Measurements from ENCODE around the gene DUOXA1.
"Not testable (repeated sequence)": the region's sequence is repeated elsewhere in the genome, so short reads cannot be mapped to it uniquely, and the experiment has no call there.

Gene DUOXA1

DNA sequence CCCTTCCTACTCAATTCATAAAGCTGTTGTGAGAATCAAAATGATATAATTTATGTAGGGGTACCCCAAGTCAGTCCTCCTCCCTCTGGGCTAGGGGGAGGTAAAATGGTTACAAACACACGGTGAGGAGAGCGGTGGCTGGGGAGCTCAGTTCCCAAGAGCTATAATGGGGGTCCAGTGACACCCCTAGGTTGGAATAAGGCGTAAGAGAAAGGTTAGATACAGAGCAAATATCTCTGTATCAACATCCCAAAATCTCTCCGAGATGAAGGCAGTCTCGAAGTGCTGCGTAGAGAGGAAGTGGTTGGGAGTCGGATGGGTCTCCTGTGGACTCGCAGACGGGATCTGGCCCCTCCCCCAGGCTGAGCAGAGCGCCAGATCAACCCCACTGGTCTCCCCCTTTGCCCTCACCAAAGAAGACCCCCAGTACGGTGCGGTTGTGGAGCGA lies 17.5 kb downstream of the DUOXA1 start:
- no peak for DNase-seq

DNA sequence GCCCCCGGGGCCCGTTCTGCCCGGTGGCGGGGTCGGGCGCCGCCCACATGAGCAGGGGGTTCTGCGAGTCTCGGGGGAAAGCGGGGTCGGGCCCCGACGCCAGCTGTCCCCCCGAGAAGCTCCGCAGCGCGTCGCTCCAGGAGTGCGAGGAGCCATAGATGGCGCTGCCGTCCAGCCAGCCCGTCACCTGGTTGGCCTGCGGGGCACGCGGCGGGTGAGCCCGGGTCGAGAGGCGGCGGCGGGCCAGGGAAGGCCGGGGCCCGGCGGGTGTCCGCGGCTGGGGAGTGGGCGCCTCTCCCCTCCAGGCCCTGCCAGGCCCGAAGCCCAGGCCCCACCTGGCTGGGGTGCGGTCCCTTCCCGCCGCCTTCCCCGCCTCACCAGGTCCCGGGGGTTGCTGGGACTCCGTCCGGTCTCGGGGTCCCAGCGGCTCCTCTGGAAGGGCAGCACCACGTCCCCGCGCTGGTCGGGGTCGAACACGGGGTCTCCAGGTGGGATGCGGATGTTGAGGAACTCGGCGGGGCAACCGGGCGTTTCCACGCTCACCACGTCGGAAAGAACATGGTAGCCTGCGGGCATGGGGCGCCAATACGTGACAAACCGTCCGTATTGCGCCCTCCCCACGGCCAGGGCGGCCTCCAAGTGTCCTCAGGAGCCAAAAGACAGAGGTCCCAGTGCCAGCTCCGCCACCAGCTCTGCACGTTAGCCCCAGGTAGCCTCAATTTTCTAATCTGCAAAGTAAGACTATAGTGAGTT lies 18.1 kb downstream of the DUOXA1 start:
- DNase-seq: no peak

DNA sequence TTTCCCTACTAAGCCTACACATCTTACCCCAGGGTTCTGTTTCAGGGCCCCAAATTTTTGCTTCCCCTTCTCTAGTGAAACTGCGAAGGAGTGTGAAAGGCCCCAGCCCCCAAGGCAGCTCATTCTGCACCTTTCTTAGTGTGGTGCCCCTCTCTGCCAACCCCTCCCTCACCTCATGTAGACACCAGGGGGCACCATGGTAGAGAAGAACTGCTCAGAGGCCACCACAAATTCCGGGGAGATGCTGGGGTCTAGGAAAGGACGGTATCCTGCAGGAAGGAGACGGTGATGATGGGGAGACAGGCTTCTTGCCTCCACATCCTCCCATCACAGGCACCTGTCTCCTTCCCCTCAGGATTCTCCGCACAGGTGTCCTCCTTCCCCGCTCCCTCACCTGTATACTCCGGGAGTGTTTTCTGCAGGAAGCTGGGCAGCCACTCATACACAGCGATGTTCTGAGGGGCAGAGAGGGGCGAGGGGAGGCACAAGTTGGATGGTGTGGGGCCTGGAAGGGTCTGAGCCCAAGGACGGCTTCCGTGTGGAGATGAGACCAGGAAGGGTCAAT lies 19.3 kb downstream of the DUOXA1 start:
- DNase-seq: no peak

DNA sequence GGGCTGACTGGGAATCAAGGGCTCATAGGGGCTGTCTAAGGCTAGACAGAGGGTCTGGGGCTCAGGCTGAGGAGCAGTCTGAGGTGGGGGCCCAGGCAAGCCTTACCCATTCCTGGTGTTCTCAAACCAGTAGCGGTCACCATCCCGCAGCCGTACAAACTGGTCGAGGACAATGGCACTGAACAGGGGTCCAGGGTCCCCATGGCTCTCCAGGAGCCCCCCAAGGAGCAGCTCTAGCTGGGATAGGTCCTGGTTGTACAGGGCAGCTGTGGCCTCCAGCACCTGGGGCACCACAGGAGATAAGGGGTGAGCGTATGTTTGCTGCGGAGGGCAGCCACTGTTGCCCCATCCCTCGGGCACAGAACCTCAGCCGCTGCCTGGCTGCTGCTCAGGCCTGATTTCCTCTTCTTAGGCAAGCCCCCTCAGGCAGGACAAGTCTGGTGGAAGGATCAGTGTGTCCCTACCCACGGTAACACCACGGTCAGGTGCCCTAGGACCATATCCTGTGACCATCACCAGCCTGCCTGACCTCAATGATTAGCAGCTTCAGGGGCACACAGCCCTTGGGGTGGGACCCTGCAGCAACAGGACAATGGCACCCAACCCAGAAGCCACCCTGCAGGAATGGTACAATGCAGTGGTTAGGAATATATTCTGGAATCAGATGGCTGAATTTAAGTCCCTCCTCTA lies 21.6 kb downstream of the DUOXA1 start:
- no peak for DNase-seq

DNA sequence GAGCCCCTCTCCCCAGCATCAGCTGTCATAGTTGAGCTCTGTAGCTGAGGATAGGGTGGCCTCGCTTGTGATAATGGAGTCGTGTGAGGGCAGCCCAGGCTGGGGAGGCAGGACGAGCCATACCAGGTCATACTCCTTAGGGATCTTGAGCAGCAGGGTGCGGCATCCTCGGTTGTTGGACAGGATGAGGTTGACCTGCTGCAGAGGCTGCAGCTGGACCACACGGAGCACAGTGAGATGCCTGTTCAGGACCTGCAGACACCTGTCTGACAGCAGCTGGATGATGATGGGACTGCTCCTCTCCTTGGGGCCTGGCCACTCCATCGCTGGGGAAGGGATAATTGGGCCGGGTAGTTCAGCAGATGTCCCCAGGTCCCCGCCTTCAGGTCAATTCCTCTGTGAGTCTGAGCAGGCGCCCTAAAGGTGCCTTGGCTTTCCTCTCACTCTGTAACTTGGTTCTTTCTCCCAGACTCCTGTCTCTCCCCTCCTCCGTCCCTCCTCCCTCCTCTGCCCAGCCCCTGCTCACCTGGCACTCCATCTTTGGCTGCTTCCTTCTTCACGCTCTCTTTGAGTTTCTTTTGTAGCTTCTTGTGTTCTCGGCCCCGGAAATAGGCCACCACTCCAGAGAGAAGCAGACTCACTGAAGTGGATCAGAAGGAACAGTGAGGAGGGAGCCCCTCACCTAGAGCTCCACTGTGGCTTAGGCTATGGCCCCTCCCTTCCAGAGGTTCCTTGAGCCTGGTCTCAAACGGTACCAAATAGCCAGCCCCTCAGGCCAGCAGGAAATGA lies 23.5 kb downstream of the DUOXA1 start:
- no peak for DNase-seq

DNA sequence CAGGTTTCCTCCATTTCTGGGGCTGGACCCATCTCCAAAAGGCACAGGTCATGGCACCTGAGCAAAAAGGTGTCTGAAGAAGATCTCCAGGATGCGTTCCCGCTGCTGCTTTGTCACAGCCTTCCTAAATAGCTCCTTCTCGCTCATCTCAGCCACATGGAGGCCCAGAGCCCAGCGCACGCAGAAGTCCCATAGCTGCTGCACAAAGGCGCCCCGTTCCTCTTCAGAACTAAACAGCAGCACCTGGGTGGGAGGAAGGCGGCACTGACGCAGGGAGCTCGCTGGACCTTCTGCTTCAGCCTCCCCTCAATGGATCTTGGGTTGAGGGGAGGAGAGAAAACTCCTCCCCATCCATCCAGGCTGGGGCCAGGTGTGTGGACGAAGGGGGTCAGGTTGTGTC lies 24.1 kb downstream of the DUOXA1 start:
- no peak for DNase-seq

DNA sequence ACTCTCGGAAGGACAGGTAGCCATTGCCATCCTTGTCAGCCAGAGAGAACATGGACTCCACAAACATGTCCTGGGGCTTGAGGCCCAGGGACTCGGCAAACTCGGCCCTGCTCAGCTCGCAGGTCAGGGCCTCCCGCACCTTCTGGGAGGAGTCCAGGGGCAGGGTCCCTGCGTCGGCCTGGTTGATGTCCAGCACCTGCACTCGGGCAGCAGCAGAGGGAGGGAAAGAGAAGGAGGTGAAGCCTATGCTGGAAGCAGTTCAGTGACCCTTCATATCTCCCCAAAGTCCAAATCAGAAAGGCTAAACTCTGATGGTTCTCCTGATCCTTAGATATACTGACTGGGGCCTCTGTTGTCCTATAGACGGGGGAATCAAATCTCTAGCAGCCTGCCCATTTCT lies 25.5 kb downstream of the DUOXA1 start:
- not testable (repeated sequence) for DNase-seq

DNA sequence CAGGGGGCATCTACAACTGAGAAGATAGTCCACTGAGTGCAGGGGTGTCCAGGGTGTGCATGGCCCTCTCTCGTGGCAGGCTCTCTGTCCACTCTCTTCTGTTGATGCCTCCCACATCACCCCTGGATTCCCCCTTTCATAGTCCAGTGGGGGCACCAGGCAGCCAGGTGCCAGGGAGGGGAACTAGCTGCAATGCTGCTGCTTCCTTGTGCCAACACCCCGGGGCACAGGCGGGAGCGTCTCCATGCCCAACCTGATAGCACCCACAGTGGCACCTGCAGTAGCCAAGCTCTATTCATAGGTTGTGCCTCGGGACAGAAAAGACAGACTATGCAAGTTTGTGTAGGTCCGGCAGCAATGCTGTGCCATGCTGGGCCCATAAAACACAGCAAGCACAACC lies 27.5 kb downstream of the DUOXA1 start:
- DNase-seq: no peak

DNA sequence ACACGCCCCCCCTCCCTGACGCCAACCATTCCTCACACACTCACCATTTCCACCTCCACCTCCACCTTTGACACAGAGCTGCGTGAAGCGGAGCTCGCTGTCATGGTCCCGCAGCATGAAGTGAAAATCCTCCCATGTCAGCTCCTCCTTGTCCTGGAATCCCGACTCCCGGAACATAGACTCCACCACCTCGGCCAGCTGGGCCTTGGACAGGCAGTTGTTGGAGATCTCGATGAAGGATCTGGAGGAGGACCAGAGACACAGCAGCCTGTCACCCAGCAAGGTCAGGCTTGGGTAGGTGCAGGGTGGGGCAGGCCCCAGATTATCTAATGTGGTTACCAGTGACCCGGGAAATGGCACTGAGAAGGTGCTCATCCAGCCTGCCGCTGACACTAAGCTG lies 27.9 kb downstream of the DUOXA1 start:
- no peak for DNase-seq

DNA sequence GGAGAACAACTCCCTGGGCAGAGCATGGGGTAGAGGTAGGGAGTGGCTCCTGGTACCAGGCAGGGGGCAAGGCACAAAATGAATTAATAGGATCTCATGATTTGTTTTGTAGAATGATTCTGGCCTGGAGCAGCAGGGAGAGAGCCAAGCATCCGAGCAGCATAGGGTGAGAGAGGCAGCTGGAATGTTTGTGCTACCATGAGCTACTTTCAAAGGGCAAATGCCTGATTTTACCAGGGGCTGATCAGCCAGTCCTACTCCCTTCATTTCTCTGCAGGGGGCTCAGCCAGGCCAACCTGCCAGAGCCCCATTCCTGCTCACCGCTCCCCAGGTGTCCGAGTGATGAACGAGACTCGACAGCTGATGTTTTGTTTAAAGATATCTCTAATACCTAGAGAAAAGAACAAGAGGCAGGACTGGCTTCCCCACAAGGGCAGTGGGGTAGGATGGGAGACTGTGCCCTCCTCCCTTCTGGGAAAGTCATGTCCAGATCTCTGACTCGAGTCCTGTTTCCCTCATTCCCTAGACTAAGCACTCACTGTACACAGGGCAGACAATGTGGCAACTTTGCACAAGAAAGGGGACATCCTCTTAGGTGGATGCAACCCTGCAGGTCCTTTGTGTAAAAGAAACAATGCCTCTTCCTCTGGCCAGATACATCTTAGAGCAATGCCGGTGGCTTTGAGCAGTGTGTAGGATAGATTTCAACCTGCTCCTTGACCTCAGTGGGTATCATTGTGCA lies 28.6 kb downstream of the DUOXA1 start:
- DNase-seq: no peak

DNA sequence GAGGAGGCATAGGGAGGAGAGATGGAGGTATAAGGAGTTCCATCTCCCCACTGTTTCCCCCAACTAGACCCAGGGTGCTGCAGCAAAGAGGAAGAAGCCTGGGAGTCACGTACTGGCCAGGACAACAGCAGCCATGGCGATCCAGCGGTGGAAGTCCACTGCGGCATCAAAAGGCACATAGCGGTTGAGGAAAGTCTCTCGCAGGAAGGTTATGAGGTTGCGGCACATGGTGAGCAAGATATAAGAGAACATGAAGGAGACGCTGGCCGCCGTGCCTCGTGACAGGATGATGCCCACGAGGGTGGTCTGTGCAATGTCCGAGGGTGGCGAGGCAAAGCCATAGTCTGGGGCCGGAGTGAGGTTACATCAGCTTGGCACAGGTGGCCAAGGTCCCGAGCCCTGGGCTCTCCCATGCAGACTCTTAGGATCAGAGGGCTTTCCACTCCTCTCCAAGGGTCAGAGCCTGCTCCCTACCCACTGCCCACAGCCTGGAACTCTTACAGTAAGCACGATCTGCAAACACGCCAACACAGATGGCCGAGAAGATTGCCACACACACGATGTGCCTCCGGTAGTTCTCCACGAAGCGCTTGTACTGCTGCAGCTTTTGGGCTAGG lies 30.0 kb downstream of the DUOXA1 start:
- DNase-seq: no peak

DNA sequence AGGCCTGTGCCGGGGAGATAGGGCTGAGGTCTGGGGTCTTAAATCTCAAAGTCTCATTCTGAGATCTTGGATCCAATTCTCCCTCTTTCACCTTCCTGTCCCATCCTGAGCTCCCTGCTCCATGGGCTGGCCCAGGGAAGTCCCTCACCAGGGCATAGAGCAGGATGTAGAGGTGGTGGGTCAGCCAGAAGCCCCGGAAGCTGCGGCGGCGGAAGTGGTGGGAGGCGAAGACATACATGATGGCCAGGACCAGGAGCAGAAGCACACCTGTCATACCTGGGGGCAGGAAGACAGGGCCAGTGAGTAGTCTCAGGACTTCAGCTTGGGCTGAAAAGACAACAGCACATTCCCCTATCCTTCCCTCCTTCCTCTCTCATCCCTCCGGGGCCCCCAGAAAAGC lies 32.2 kb downstream of the DUOXA1 start:
- no peak for DNase-seq

DNA sequence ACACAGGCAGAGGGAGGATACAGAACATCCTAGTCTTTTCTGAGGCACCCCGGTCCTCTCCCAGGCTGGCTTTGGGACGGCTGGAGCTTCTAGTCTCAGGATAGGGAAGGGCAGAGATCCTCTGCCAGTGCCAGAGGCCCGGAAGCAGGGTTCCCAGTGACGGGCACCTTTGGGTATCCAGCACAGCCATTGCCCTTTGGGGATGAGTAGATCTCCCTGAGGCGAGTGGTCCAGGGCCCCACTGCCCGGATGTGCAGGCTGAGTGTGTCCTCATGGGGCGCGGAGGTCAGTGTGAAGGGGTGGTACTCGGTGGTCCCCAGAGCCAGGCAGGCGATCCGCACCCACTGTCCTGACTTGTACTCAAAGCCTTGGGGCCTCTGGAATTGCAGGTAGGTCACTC lies 34.0 kb downstream of the DUOXA1 start:
- DNase-seq: no peak

DNA sequence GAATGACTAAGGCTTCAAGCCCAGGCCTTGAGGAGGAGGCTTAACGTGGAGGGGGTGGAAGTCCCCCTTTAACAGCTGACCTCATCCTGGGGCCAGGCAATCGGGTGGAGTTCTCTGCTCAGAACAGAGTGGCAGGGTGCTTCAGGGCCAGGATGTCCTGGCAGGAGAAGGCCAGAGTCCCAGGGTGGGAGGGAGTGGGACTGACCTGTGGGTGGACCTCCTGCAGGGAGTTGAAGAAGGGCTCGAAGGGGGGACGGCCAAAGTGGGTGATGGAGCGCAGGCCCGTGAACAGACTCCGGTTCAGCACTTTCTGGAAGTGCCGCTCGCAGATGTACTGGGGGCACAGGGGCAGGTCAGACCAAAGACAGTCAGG lies 35.3 kb downstream of the DUOXA1 start:
- no peak for DNase-seq

DNA sequence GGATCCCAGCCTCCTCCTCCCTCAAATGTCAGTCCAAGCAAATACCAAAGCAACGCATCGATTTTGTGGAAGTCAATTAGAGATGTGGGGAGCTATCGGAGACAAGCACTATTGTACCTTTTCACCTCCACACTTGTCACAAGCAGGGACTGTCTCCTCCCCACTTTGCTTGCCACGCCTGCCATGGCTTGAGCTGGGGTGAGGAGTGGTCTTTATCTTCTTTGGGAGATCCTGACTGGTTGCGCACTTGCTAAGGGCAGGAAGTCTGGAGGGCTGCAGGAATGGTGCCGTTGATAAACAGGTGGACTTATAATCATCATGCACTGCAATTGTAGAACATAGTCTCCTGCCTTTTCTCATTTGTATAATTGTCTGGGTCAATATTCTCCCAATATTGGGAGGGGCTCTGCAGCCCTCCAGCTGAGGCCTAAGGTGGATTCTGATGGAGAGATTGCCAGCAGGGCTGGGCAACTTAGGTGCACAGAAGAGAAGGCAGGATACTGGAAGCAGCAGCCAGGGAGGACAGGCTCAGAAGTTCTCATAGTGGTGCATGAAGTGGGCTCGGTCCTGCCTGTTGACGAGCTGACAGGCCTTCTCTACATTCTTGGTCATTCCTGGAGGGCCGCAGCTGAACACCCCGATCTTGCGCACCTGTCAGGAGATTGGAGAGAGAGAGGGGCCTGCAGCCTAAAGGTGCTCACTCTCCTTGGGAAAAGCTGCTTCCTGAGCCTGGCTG lies 35.9 kb downstream of the DUOXA1 start:
- no peak for DNase-seq

DNA sequence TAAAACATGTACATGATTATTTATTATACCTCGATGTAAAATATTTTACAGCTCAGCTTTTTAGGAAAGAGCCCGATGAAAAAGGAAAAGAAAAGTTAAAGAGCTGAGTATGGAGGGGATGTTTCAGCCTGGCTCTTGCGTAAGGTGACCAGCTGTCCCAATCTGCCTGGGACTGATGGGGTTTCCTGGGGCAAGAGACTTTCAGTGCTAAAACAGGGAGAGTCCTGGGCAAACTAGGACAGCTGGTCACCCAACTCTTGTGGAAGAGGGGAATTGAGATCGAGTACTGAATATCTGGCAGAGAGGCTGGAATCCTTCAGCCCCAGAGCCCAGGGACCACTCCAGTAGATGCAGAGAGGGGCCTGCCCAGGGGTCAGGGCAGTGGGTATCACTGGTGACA lies 36.7 kb downstream of the DUOXA1 start:
- DNase-seq: no peak

DNA sequence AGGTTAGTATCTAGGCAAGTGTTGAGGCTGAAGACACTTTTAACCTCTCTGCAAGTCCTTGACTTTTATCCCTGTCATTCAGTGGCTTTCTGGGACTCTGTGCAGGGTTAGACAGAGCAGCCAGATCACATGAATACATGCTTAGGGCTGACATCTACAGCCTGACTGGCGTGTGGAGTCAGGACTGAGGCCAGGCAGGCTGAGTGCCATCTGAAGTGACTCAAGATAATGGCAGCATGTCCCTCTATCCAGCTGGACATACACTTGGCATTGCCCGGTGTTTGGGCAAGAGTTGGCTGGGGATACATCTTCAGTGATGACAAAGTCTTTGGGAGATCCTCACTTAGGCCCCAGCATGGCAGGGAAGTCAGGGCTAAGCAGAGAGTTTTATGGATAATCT lies 38.1 kb downstream of the DUOXA1 start:
- DNase-seq: no peak

DNA sequence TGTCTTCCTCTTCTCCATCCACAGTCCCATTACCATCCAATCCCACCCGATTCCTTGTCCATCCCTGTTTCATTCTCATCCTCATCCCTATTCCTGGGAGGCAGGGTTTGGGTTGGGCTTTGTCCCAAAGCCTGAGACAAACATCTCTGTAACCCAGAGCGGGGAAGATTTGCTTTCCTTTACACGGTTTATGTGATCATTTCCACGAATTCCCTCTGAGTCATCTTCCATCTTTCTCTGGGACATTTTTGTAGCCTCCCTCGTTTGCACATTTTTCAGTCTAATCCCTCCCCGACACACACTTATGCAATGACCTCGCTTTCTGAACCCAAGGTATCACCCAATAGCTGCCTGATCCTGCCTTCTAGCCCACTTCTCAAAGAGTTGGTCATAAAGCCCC lies 38.5 kb downstream of the DUOXA1 start:
- no peak for DNase-seq

DNA sequence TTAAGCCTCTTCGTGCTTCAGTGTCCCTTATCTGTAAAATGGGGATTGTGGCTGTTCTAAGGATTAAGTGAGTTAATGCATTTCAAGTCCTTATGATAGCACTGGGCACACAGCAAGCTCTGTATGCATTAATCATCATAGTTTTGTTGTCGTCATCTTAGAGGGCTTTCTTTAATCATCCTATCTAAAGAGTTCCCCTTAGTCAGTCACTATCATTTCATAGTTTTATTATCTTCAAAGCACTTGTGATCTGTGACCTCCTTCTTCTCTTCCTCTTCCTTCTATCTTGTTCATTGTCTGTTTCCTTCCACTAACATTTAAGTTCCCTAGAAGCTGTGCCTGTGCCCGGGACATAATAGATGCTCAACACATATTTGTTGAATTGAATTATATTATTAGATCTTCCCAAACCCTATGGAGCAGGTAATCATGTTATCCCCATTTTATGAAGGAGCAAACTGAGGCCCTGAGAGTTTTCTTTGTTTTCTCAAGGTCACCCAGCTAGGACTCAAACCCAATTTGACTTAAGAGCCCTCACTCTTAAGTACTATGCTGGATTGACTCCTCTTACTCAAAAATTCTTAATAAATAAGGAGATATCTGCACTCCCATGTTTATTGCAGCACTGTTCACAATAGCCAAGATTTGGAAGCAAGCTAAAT lies 39.8 kb downstream of the DUOXA1 start:
- no peak for DNase-seq

DNA sequence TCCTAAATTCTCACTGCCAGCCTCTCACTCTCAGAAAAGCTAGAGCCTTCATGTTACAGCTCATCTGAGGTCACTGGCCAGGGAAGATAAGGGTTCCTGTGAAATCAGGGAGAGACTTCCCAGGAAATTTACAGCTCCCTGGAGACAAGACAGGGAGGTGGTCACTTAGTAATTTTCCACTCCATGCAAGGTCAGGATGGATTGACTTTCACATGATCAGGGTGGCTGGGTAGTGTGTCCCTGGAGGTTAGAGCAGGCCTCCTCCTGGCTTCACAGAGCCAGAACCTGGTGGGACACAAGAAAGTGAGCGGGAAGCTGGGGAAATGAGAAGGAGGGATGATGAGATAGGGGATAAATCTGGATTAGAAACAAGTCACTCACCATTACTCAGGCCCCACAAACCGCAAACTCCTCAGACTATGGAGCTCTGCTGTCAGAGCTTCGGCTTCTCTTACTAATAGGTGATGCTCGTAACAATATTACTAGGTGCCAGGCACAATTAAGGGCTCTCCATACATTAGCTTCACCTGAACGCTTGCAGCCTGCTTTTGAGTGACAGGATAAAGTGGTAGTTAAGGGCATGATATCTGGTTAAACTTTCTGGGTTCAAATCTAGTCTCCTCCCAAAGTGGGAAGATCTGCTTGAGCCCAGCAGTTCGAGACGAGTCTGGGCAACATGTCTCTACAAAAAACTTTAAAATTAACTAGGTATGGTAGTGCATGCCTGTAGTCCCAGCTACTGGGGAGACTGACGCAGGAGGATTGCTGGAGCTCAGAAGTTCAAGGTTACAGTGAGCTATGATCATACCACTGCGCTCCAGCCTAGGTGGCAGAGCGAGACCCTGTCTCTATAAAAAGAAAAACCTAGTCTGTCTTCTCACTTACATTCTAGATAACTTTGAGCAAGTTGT lies 40.6 kb downstream of the DUOXA1 start:
- no peak for DNase-seq
